Measurements from ENCODE around the gene SLC45A1.

SLC45A1 gene

GRCh38 chr1:8386247-8386646 is 68.3 kb downstream of the SLC45A1 start:
- Mint-ChIP-seq H3K9me3 (ENCODE audit: low read depth) (no peaks in the 10 kb centered on the region), H3K27ac (peak overlapping the region; percentile 70), H3K36me3 (peaks cover 10% of the 10 kb centered on the region), H3K4me1 (ENCODE audit: low read depth) (peaks cover 75% of the 10 kb centered on the region), H3K4me3 (no peak overlapping the region), H3K27me3 (no peaks in the 10 kb centered on the region)

GRCh38 chr1:8388732-8389562 is 71.0 kb downstream of the SLC45A1 start:
- Mint-ChIP-seq H3K27ac (no peak overlapping the region), H3K4me3 (no peak overlapping the region), H3K9me3 (ENCODE audit: low read depth) (no peaks in the 10 kb centered on the region), H3K36me3 (peaks cover 13% of the 10 kb centered on the region), H3K27me3 (no peaks in the 10 kb centered on the region), H3K4me1 (ENCODE audit: low read depth) (peaks cover 75% of the 10 kb centered on the region)

- no peaks in the 10 kb centered on the region for H3K27me3 Mint-ChIP-seq
- no peak overlapping the region for H3K4me3 Mint-ChIP-seq
- H3K36me3 Mint-ChIP-seq, result peaks cover 13% of the 10 kb centered on the region
- peaks cover 74% of the 10 kb centered on the region for H3K4me1 Mint-ChIP-seq (ENCODE audit: low read depth)
- H3K27ac Mint-ChIP-seq, result peak overlapping the region; percentile 50
- H3K9me3 Mint-ChIP-seq (ENCODE audit: low read depth), result no peaks in the 10 kb centered on the region
These were observed 72.1 kb downstream of the SLC45A1 start for GRCh38 chr1:8389958-8390535.

- Mint-ChIP-seq H3K27ac (peak overlapping the region; percentile 73), H3K36me3 (peaks cover 13% of the 10 kb centered on the region)
These were observed 72.8 kb downstream of the SLC45A1 start for GRCh38 chr1:8390707-8391106.

GRCh38 chr1:8392522-8392921 is 74.6 kb downstream of the SLC45A1 start:
- no peaks in the 10 kb centered on the region for H3K27me3 Mint-ChIP-seq
- peaks cover 78% of the 10 kb centered on the region for H3K4me1 Mint-ChIP-seq (ENCODE audit: low read depth)
- H3K36me3 Mint-ChIP-seq, result peaks cover 19% of the 10 kb centered on the region
- H3K9me3 Mint-ChIP-seq (ENCODE audit: low read depth), result no peaks in the 10 kb centered on the region
- no peak overlapping the region for H3K27ac Mint-ChIP-seq
- H3K4me3 Mint-ChIP-seq, result no peak overlapping the region

More at GRCh38 chr1:8390707-8391106, 72.8 kb downstream of the SLC45A1 start:
- Mint-ChIP-seq H3K4me1 (ENCODE audit: low read depth) (peaks cover 75% of the 10 kb centered on the region), H3K27me3 (no peaks in the 10 kb centered on the region), H3K4me3 (no peak overlapping the region), H3K9me3 (ENCODE audit: low read depth) (no peaks in the 10 kb centered on the region)

Measured in activated naive CD8-positive, alpha-beta T cell (primary cell).